Colonic mucosa (tissue), 4 donors: ENCODE data around the gene ZDHHC17. TPM values are rescaled to one million over a fixed set of nuclear protein-coding genes. Genes with fewer than 3 reads are reported as not detected.

Experiments
- DNase-seq: peaks from one replicate; pipeline ENCODE4 v3.0.0-alpha.2; 2020
- H3K27ac ChIP-seq: fragments of 200-600 bp; one replicate; pipeline ENCODE4 v1.8.0; 2021
- H3K27me3 ChIP-seq: fragments of 200-600 bp; one replicate; pipeline ENCODE4 v1.8.0; 2021
- H3K36me3 ChIP-seq: fragments of 200-600 bp; one replicate; pipeline ENCODE4 v1.8.0; 2021
- H3K4me1 ChIP-seq: fragments of 200-600 bp; one replicate; pipeline ENCODE4 v1.8.0; 2021; ENCODE audit warnings: mild to moderate bottlenecking
- H3K4me3 ChIP-seq: fragments of 200-600 bp; one replicate; pipeline ENCODE4 v1.8.0; 2021
- H3K9ac ChIP-seq, 2 donors: one replicate each; pipeline ENCODE4 v1.7.0; 2013; ENCODE audit warnings: control low read depth in 2 of 2, low read depth in 2 of 2, low read length in 2 of 2
- H3K9me3 ChIP-seq: fragments of 200-600 bp; one replicate; pipeline ENCODE4 v1.8.0; 2021
- CTCF ChIP-seq: fragments of 200-600 bp; IDR thresholded peaks from one replicate; pipeline ENCODE4 v1.8.0; 2022; ENCODE audit warnings: antibody characterized with exemption, mild to moderate bottlenecking
- intact Hi-C: fragments of 100-400 bp; cut with DNase I; formaldehyde crosslinking; loops from one replicate; pipeline ENCODE4 v1.14.1; 2022
- total RNA-seq, 2 donors: library from RNA; stranded (reverse); fragmentation: NEBNext Ultra II Directional in 1 of 2; extraction: Animal tissue kit (Norgen Biotek cat#: 25700) in 1 of 2; gene quantifications; one replicate each; pipeline ENCODE4 v1.2.1, GENCODE V29; 2021
- donor health status: healthy.
- donor health status: DM: no; HTN: no; CAD: no.
- donor health status: DM: no; HTN: no; CAD: no.

The ZDHHC17 gene
- total RNA-seq, 2 donors from 2014 or later: 15.7 to 16.6 TPM

GRCh38 chr12:76860256-76860655, 96.3 kb downstream of the ZDHHC17 start:
- Histone ChIP-seq H3K9me3 (no peaks in the 10 kb centered on the region), H3K27me3 (no peaks in the 10 kb centered on the region), H3K4me3 (no peak overlapping the region), H3K4me1 (no peaks in the 10 kb centered on the region), H3K36me3 (no peaks in the 10 kb centered on the region), H3K27ac (no peak overlapping the region), H3K9ac (no peak overlapping the region)
- no peak for DNase-seq
- intact Hi-C loops: no loop called here
- no peak for TF ChIP-seq CTCF

- Histone ChIP-seq H3K27me3 (no peaks in the 10 kb centered on the region), H3K4me1 (no peaks in the 10 kb centered on the region), H3K27ac (no peak overlapping the region), H3K36me3 (no peaks in the 10 kb centered on the region), H3K9me3 (no peaks in the 10 kb centered on the region), H3K4me3 (no peak overlapping the region), H3K9ac (no peak overlapping the region)
- TF ChIP-seq CTCF: no peak
- intact Hi-C loops: no loop called here
- DNase-seq: no peak
Measured at GRCh38 chr12:76863005-76863670, 99.2 kb downstream of the ZDHHC17 start.

GRCh38 chr12:76863837-76864236, 99.9 kb downstream of the ZDHHC17 start:
- H3K9me3 ChIP-seq: no peaks in the 10 kb centered on the region
- H3K36me3 ChIP-seq: no peaks in the 10 kb centered on the region
- no peak overlapping the region for H3K9ac ChIP-seq
- intact Hi-C loops: no loop called here
- no peak overlapping the region for H3K27ac ChIP-seq
- no peaks in the 10 kb centered on the region for H3K4me1 ChIP-seq
- no peak for TF ChIP-seq CTCF
- H3K4me3 ChIP-seq: no peak overlapping the region
- DNase-seq: no peak
- H3K27me3 ChIP-seq: no peaks in the 10 kb centered on the region

GRCh38 chr12:76864791-76865400, 101.0 kb downstream of the ZDHHC17 start:
- H3K36me3 ChIP-seq: no peaks in the 10 kb centered on the region
- DNase-seq: no peak
- H3K9ac ChIP-seq: no peak overlapping the region
- no peaks in the 10 kb centered on the region for H3K27me3 ChIP-seq
- no peaks in the 10 kb centered on the region for H3K4me1 ChIP-seq
- H3K9me3 ChIP-seq: no peaks in the 10 kb centered on the region
- no peak overlapping the region for H3K4me3 ChIP-seq
- H3K27ac ChIP-seq: no peak overlapping the region
- TF ChIP-seq CTCF: no peak
- intact Hi-C loops: no loop called here

GRCh38 chr12:76866151-76866567, 102.2 kb downstream of the ZDHHC17 start:
- Histone ChIP-seq H3K36me3 (no peaks in the 10 kb centered on the region), H3K9me3 (no peaks in the 10 kb centered on the region), H3K27ac (no peak overlapping the region), H3K9ac (no peak overlapping the region), H3K27me3 (no peaks in the 10 kb centered on the region), H3K4me1 (no peaks in the 10 kb centered on the region), H3K4me3 (no peak overlapping the region)
- intact Hi-C loops: no loop called here
- no peak for TF ChIP-seq CTCF
- DNase-seq: no peak
